ENCODE measurements around the gene FAM98B.

DNA sequence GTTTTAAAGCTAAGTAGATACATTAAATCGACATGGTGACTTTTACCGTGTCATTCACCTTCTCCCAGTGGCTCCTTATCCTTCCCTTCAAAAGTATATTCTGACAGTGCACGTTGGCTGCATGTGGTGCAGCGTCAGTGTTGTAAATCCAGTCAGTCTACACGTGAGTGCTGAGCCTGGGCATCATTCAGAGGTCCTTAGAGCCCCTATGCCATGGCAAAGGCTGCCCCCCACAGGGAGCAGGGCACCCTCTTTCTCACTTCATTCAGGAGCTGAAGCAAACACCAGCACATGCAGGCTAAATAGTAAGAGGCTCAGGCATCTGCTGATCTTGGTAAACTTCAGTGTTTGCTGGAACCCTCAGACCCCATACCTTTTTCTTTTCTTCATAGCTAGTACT, 67.4 kb downstream of the FAM98B start:
- TF ChIP-seq PRRX2 (CRISPR knock-in tag; IDR thresholded peaks at IDR 0.05) (no peak), JUN (CRISPR knock-in tag; IDR thresholded peaks at IDR 0.05) (no peak), ETV6 (CRISPR knock-in tag; IDR thresholded peaks at IDR 0.05) (no peak), ZNF416 (CRISPR knock-in tag; IDR thresholded peaks at IDR 0.05) (no peak), CREB1 (CRISPR knock-in tag; IDR thresholded peaks at IDR 0.05) (no peak), NR1H2 (CRISPR knock-in tag; IDR thresholded peaks at IDR 0.05) (no peak), ZNF263 (CRISPR knock-in tag; IDR thresholded peaks at IDR 0.05; ENCODE audit: low read depth) (no peak), NR3C1 (CRISPR knock-in tag; conservative IDR thresholded peaks at IDR 0.05; ENCODE audit: low read depth) (no peak)
- TF ChIP-seq, protein P1, sequence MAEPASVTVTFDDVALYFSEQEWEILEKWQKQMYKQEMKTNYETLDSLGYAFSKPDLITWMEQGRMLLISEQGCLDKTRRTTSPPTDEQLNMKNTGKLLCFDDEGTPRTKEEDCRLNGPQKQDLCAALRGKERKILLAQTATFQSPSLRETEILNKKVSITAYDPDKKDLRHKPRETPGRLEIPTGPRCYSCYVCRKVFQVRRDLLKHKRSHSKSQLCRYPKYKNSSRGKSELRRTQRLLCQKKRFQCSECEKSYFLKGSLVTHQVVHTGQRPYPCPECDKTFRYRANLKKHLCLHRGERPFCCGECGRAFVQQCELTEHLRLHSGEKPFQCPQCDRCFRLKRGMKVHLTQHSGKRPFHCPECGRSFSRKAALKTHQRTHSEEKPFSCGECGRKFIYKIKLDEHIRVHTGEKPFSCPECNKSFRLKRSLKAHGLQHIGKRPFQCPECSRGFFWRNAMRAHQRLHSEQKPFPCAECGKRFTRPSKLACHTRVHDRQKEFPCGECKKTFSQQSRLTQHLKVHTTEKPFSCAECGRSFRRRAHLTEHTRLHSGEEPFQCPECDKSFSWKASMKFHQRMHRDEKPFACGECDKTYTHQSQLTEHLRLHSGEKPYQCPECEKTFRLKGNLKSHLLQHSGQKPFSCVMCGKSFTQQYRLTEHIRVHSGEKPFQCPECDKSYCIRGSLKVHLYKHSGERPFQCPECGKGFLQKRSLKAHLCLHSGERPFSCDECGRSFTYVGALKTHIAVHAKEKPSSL (CRISPR knock-in tag; conservative IDR thresholded peaks at IDR 0.05), result no peak
- TF ChIP-seq, protein P2, sequence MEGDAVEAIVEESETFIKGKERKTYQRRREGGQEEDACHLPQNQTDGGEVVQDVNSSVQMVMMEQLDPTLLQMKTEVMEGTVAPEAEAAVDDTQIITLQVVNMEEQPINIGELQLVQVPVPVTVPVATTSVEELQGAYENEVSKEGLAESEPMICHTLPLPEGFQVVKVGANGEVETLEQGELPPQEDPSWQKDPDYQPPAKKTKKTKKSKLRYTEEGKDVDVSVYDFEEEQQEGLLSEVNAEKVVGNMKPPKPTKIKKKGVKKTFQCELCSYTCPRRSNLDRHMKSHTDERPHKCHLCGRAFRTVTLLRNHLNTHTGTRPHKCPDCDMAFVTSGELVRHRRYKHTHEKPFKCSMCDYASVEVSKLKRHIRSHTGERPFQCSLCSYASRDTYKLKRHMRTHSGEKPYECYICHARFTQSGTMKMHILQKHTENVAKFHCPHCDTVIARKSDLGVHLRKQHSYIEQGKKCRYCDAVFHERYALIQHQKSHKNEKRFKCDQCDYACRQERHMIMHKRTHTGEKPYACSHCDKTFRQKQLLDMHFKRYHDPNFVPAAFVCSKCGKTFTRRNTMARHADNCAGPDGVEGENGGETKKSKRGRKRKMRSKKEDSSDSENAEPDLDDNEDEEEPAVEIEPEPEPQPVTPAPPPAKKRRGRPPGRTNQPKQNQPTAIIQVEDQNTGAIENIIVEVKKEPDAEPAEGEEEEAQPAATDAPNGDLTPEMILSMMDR (IDR thresholded peaks at IDR 0.05), result no peak
- TF ChIP-seq, protein P3, sequence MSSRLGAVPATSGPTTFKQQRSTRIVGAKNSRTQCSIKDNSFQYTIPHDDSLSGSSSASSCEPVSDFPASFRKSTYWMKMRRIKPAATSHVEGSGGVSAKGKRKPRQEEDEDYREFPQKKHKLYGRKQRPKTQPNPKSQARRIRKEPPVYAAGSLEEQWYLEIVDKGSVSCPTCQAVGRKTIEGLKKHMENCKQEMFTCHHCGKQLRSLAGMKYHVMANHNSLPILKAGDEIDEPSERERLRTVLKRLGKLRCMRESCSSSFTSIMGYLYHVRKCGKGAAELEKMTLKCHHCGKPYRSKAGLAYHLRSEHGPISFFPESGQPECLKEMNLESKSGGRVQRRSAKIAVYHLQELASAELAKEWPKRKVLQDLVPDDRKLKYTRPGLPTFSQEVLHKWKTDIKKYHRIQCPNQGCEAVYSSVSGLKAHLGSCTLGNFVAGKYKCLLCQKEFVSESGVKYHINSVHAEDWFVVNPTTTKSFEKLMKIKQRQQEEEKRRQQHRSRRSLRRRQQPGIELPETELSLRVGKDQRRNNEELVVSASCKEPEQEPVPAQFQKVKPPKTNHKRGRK (CRISPR knock-in tag; IDR thresholded peaks at IDR 0.05; ENCODE audit: borderline replicate concordance), result no peak
- TF ChIP-seq, protein P4, sequence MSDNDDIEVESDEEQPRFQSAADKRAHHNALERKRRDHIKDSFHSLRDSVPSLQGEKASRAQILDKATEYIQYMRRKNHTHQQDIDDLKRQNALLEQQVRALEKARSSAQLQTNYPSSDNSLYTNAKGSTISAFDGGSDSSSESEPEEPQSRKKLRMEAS (CRISPR knock-in tag; IDR thresholded peaks at IDR 0.05), result no peak
- TF ChIP-seq, protein P5, sequence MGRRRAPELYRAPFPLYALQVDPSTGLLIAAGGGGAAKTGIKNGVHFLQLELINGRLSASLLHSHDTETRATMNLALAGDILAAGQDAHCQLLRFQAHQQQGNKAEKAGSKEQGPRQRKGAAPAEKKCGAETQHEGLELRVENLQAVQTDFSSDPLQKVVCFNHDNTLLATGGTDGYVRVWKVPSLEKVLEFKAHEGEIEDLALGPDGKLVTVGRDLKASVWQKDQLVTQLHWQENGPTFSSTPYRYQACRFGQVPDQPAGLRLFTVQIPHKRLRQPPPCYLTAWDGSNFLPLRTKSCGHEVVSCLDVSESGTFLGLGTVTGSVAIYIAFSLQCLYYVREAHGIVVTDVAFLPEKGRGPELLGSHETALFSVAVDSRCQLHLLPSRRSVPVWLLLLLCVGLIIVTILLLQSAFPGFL (CRISPR knock-in tag; IDR thresholded peaks at IDR 0.05; ENCODE audit: borderline replicate concordance), result no peak
